Type B pancreatic cell (in vitro differentiated cells): ENCODE data around the gene EFHD1. TPM values are rescaled to one million over a fixed set of nuclear protein-coding genes. Genes with fewer than 3 reads are reported as not detected.

Source experiments
- DNase-seq: peaks from one replicate; pipeline ENCODE4 v3.0.0; 2021; ENCODE audit warnings: mixed read lengths; ENCODE audit not compliant: unreplicated experiment; ENCODE audit errors: extremely low spot score
- H3K27ac Mint-ChIP-seq: 2 replicates; pipeline ENCODE4 v1.8.0; 2021; ENCODE audit warnings: mild to moderate bottlenecking, mixed read lengths
- H3K27me3 Mint-ChIP-seq: 2 replicates; pipeline ENCODE4 v1.8.0; 2021; ENCODE audit warnings: mixed read lengths
- H3K36me3 Mint-ChIP-seq: 2 replicates; pipeline ENCODE4 v1.8.0; 2021; ENCODE audit warnings: mixed read lengths
- H3K4me1 Mint-ChIP-seq: one replicate; pipeline ENCODE4 v1.8.0; 2021; ENCODE audit warnings: mixed read lengths; ENCODE audit not compliant: unreplicated experiment
- H3K4me3 Mint-ChIP-seq: 2 replicates; pipeline ENCODE4 v1.8.0; 2021; ENCODE audit warnings: mild to moderate bottlenecking, mixed read lengths
- H3K9me3 Mint-ChIP-seq: 2 replicates; pipeline ENCODE4 v1.8.0; 2021; ENCODE audit warnings: mixed read lengths
- CTCF ChIP-seq: fragments of 200-600 bp; sonication (generic); conservative IDR thresholded peaks from 2 replicates; pipeline ENCODE4 v1.5.0; 2021; ENCODE audit warnings: antibody characterized with exemption, mild to moderate bottlenecking
- total RNA-seq: library from RNA; stranded (reverse); gene quantifications from 2 replicates; pipeline ENCODE4 v1.2.1, GENCODE V29; 2021; ENCODE audit warnings: low replicate concordance

The EFHD1 gene
- total RNA-seq, 1 donor from 2014 or later: 6.0 TPM

GRCh38 chr2:232645061-232645460 is 11.7 kb downstream of the EFHD1 start:
- Mint-ChIP-seq H3K9me3 (no peaks in the 10 kb centered on the region), H3K27me3 (peaks cover under 1% of the 10 kb centered on the region), H3K4me1 (peaks cover 4% of the 10 kb centered on the region), H3K4me3 (no peak overlapping the region), H3K27ac (no peak overlapping the region), H3K36me3 (no peaks in the 10 kb centered on the region)
- TF ChIP-seq CTCF: no peak
- no peak for DNase-seq

- H3K36me3 Mint-ChIP-seq: no peaks in the 10 kb centered on the region
- H3K27ac Mint-ChIP-seq: no peak overlapping the region
- H3K4me1 Mint-ChIP-seq: peaks cover 4% of the 10 kb centered on the region
- no peaks in the 10 kb centered on the region for H3K27me3 Mint-ChIP-seq
- H3K9me3 Mint-ChIP-seq: no peaks in the 10 kb centered on the region
- no peak for TF ChIP-seq CTCF
- no peak overlapping the region for H3K4me3 Mint-ChIP-seq
- DNase-seq: no peak
Observed at GRCh38 chr2:232646726-232647125, 13.3 kb downstream of the EFHD1 start.

GRCh38 chr2:232647261-232647660 is 13.9 kb downstream of the EFHD1 start:
- no peak for DNase-seq
- peaks cover 9% of the 10 kb centered on the region for H3K4me1 Mint-ChIP-seq
- TF ChIP-seq CTCF: no peak
- H3K4me3 Mint-ChIP-seq: no peak overlapping the region
- H3K27ac Mint-ChIP-seq: no peak overlapping the region
- no peaks in the 10 kb centered on the region for H3K27me3 Mint-ChIP-seq
- H3K9me3 Mint-ChIP-seq: no peaks in the 10 kb centered on the region
- H3K36me3 Mint-ChIP-seq: no peaks in the 10 kb centered on the region

- no peaks in the 10 kb centered on the region for H3K36me3 Mint-ChIP-seq
Observed at GRCh38 chr2:232649033-232649432, 15.6 kb downstream of the EFHD1 start.

GRCh38 chr2:232652505-232652851 is 19.1 kb downstream of the EFHD1 start:
- Mint-ChIP-seq H3K27ac (no peak overlapping the region), H3K4me1 (peaks cover 11% of the 10 kb centered on the region), H3K9me3 (no peaks in the 10 kb centered on the region), H3K27me3 (no peaks in the 10 kb centered on the region), H3K4me3 (no peak overlapping the region), H3K36me3 (no peaks in the 10 kb centered on the region)
- no peak for DNase-seq
- no peak for TF ChIP-seq CTCF

More at GRCh38 chr2:232649033-232649432, 15.6 kb downstream of the EFHD1 start:
- Mint-ChIP-seq H3K27ac (no peak overlapping the region), H3K4me3 (no peak overlapping the region), H3K9me3 (no peaks in the 10 kb centered on the region), H3K4me1 (peaks cover 11% of the 10 kb centered on the region), H3K27me3 (no peaks in the 10 kb centered on the region)
- no peak for DNase-seq
- no peak for TF ChIP-seq CTCF

GRCh38 chr2:232653441-232653840 is 20.0 kb downstream of the EFHD1 start:
- Mint-ChIP-seq H3K9me3 (no peaks in the 10 kb centered on the region), H3K27me3 (no peaks in the 10 kb centered on the region), H3K4me1 (peaks cover 11% of the 10 kb centered on the region), H3K36me3 (no peaks in the 10 kb centered on the region), H3K27ac (no peak overlapping the region), H3K4me3 (no peak overlapping the region)
- DNase-seq: no peak
- no peak for TF ChIP-seq CTCF
